Measurements from ENCODE around the gene LMO1.

Gene LMO1

DNA sequence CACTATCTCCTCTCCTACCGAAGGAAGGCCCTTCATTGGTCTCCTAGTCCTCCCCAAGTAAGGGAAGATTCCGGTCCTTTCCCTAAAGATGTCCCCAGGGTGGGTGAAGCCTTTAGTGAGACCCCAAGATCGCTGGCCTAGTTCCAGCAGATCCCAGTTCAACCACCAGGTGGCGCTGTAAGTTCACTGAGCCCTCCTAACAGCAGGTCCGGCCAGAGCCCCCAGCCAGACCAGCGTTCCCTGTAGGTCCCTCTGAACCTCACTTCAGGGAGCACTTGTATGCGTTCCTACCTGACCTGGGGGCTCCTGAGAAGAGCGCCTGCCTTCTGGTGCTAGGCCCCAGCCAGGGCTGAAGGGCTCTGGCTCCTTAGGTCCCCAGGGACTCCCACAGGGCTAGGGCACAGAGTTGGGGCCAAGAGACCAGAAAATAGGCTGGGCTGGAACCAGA lies 38.1 kb downstream of the LMO1 start:
- peak; percentile 72 for DNase-seq

DNA sequence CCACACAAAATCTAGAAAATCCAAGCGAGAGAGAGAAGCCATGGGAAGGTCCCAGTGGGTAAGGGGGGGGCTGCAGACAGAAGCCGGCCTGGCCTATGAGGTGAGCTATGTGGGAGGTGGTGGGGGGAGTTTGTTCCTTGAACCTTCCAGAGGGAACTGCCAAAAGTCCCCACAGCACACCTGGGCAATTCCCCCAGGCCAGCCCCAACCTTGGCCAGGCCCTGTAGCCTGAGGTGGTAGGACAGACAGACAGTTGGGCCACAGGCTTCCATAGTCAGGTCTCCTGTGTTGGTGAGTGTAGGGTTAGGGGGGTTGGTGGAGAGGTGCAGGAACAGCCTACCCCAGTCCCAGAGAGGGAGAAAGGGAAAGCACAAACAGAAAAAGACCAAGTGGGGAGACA lies 39.0 kb downstream of the LMO1 start:
- DNase-seq: no peak

DNA sequence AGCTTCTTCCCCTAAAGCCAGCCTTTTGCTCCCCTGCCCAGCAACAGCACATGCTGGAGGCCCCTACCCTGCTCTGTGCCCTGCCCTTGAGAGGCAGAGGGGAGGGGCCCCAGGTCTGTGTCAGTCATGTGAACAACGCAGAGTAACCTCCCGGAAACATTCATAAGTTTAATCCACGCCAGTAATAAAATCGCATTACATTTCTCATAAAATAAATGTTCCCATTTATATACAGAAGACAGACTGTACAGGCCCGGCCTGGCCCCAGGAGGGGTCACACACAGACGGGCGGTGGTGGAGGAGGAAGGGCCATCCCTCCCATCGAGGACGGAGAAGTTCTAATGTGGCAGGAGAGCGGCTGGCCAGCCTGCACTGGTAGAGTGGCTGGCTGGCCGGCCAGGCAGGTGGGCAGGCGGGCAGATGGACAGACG lies 39.5 kb downstream of the LMO1 start:
- DNase-seq: no peak

DNA sequence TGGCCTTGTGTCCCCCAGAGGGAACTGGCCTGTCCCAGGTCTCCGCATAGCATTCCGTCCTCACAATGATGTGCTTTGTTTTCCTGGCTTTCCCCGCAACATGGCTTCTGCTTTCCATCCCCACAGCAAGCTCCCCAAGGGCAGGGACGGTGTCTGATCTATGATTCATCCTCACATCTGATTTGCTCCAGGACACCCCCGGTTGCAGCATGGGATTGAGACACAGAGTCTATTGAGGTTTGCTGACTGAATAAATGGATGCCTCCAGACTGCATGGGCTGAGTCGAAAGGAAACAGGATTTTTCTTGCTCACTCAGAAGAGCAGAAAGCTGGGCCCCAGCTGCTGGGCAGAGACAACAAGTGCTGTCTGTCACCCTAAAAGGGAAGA lies 40.2 kb downstream of the LMO1 start:
- peak; percentile 61 for DNase-seq

DNA sequence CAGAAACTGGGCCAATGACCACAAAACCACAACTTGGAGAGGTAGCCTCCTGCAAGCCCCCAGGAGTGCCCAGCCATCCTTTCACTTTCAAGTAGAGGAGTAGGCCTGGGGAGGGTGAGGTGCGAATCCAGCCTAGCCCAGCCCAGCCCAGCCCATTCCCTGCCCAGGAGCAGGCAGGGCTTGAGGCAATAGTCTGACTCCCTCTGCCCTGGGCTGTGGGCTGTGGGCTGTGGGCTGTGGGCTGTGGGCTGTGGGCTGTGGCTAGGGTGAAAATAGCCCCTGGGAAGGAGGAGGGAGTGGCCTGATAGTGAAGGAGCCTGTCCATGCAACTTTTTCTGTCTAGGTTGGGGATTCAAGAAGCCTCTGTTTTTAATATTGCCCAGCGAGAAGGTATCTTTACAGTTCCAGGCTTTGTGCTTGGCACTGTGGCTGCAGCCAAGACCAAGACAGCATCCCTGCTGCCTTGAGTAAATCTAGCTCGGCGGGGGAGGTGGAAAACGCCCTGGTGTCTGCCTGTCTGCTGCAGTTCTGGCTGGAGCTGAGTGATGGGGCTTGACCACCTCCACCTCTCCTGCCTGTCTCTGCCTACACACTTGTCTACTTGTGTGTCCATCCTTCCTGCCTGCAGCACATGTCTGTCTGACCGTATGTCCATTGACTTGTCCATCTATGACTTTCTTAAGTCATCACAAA lies 40.7 kb downstream of the LMO1 start:
- DNase-seq: no peak

DNA sequence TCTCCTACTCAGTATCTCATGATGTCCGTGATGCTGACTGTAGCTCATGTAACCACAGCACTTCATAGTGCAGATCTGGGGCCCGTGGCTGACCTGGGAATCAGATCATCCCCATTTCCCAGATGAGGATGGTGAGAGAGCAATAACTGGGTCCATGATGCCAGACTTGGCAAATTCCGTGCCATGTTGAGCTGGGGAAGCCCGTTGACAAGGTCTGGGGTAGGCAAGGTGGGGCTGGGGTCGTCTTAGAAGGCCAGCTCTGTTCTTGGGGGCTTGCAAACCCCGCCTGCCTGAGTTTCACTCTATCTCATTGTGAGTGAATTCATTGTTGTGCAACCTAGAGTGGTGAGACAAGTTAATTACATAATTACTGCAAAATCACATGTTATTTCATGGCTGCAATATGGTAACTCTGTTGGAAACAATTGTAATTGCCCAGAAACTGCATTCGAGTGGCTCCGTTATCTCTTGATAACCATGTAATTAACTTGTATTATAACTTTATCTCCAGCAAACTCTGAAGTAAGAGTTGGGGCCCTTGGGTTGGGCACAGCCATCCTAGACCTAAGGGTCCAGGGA lies 41.7 kb downstream of the LMO1 start:
- DNase-seq: peak; percentile 23

DNA sequence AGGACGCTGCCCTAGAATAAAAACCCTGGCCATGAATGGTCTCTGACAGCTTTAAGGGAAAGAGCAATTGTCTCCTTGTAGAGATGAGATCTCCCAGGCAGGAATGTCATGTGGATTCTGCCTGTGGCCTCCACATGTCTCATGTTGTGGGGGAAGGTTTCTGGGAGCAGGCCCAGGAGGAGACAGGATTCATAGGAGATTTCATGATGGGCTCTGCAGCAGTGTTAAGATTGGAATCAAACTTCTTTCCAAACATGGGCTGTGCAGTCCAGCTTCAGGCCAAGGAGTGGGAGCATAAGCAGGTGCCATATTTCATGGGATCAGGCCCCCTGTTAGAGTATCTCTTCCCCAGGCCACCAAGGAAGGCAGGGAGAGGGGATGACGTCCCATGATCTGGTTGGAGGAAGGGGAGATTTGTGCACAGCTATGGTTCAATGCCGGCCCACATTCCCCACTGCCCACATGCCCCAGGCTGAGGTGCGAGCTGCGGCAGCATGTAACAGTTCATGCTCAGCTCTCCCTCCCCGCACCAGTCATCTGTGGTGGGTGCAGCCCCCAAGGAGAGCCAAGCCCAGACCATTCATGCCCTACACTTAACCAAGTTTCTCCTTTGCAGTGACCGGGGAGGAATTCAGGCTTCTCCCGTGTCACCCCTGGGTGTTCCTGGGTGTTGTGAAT lies 42.5 kb downstream of the LMO1 start:
- DNase-seq: no peak

DNA sequence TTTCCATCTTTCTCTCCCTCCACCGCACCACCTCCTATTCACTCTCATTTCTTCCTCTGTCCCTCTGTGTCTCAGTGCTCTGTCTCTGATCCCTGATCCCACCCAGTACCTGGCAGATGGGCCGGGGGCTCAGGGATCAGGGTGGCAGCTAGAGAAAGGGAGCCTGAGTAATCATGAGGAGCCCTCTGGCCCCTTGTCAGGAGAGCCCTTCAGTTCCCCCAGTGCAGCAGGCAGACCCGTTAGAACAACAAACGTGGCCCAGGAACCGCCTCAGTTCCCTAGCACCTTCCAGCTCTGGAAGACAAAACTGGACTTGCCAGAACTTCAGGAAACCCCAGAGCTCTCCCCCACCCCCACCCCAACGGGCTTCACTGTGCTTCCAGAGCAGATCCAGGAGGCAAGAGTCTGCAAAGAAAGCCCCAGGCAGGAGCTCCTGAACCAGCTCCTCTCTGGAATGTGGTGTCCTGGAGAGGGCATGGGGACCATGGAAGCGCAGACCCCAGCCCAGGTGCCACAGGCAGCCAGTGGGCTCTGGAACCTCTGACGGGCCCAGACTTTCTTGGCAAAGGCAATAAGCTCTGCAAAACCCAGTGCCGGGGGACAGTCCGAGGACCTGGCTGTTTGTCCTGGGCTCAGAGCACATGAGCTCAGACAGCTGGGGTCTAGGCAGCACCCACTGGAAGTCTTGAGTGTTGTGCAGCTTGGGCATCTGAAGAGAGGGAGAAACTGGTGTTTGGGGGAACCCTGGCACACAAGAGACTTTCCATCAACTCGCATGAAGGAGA lies 43.2 kb downstream of the LMO1 start:
- DNase-seq: no peak

DNA sequence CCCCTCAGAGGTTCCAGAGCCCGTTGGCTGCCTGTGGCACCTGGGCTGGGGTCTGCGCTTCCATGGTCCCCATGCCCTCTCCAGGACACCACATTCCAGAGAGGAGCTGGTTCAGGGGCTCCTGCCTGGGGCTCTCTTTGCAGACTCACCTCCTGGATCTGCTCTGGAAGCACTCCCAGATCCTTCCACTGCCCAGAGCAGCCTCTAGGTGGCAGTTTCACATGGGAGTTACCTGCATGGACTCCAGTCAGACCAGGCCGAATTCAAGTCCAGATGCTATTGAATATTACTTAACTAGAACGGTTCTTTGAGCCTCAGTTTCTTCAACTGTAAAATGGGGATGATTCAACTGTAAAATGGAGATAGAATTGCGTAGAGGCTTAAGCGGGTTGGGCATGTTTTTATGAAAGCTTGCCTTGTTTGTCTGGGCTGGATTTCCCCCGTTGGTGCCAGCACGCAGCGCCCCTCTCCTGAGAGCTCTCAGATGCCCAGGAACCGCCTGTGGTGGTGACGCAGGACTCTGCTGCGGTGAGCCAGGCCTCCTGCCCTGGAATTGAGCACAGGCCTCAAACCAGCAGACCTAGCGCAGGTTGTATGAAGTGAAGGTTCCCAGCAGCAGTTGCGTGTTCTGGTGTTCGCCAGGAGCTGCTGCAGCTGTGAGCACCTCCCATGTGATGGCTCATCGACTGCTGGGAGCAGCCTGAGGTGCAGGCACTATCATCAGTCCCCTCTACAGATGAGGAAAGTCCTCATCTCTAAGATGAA lies 44.2 kb downstream of the LMO1 start:
- peak; percentile 37 for DNase-seq

DNA sequence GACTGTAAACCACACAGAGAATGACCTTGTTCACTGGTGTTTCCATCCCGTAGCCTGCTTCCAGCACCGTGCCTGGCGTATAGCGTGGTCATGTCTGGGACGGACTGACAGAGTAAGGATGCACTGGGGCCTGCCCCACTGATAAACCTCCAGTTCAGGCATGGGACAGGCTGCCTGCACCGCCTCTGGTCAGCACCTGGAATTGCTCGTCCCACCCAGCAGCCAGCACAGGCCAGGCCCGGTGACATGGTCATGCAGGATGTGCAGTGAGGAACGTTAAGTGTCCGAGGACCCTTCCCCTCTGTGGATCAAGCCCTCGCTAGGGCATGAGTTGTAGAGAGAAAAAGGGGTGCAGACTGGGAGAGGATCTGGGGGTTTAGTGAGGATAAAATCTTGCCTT lies 44.8 kb downstream of the LMO1 start:
- no peak for DNase-seq

DNA sequence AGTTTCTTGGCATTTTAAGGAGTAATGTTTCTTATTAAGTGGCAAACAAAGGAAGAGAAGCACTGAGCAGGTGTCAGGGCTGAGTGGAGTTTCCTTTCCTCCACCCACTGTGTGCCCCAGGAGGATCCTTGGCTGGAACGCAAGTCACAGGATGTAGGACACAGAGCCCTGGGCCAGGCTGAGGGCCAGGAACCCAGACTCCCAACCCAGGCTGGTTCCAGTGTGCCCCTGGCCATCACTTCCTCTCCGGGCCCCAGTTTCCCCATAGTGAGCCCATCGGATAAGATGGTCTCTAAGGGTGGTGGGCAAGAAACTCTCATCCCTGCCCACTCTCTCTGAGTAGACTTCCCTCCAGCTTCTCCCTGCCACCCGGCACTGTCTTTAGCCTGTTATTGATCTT lies 45.3 kb downstream of the LMO1 start:
- DNase-seq: no peak

DNA sequence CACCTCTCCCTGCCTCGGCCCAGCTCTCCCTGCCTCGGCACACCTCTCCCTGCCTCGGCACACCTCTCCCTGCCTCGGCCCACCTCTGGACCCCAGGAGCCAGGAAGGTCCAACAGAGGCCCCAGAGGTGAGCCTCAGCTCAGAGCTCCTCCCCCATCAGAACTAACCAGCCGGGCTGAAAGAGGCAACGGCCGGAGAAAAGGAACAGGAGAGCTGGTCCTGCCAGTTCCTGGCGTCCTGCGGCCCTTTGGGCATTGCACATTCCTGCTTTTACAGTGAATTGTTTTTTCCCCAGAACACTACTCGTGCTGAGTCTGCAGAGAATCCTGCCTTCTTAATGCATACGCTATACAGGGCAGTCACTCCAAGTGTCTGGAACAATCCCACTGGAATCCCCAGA lies 45.8 kb downstream of the LMO1 start:
- no peak for DNase-seq

DNA sequence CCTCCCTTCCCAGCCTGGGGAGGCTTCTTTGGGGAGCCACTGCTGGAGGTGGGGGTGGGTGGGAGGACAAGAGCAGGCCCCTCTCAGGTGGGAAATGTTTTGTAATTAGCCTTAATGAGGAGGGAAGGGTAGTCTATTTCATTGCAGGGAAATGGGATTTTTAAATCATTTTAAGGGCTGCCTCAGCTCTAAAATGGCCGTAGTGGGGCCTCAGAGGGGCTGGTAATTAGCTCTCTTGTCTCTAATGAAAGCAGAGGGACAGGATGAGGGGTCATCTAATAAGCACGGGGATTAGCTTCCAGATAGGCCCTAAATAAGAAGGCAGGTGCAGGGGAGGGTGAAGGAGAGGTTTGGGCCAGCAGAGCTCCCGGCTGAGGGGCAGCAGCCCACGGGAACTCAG lies 46.5 kb downstream of the LMO1 start:
- no peak for DNase-seq

DNA sequence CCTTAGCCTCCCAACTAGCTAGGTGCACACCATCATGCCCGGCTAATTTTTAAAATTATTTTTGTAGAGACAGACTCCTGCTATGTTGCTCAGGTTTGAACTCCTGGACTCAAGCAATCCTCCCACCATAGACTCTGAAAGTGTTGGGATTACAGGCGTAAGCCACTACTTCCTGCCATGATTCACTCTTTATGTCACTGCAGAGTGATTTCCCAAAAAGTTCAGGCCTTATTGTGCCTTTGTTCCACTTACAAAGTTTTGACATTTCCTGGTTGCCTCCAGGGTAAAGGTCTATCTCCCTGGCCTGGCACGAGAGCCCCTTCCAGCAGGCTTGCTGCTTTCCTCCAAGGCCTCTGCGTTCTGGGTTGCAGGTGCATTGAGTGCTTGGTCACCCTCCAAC lies 50.3 kb downstream of the LMO1 start:
- peak; percentile 60 for DNase-seq

DNA sequence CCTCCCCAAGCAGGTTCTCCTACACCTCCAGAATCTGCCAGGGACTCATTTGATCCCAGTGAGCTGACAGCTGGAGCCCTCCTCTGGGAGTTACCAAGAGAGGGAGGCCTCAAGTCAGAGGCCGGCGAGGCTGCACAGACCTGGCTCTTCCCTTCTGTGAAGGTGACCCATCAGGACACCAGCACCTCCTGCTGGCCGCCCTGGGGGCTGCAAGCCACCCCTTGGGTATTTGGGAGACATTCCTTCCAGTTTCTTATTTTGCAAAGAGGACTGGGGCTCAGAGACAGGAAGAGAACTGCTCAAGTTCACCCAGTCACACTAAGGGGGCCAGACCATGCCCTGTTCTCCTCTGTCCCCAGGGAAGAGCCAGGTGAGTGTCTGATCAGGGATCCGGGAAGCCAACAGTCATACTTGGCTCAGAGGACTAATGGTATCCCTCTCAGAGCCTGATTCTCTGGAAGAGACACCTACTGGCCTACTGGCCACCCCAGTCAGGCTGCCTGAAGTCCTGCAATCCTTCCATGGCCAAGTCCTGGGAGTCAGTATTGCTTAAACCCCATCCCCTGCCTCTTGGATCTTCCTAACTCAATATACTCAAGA lies 54.4 kb downstream of the LMO1 start:
- DNase-seq: peak; percentile 44

DNA sequence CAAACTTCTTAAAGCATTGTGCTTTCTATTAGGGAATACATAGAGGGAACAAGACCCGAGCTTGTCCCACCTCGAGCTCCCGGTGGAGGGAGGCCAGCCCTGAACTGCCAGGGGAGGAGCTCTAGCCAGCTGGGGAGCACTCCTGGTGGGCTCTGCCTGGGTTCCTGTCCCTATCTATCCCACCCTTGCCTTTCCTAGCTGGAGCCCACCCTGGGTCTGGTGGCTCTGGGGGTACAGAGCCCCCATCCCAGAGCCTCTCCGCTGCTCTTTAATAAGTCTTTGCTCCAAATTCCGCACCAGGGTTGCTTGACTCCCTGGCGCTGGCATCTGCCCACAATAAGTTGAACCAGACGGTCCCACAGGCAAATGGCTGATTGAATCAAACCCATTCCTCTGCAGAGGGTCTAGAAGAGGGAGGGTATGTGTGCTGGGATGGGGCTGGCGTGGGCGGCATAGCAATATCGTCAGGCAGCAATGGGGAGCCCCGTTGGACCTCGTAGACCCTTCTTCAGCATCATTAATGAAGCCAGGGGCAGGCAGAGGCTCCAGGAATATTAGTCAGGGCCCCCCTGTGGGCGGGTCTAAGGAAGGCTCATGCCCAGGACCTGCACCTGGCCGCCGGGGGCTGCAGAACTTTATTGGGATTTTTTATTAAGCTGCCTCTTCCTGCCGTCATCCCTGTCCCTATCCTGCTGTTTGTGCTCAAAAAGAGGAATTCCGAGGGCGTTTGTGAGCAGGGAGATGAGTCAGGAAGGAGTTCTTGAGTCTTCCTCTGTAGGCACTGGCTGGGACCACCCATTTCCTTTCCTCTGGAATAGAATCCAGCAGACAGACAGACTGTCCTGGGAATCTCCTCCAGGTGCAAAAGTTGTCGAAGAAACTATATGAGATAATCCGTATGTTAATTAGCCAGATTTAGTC lies 56.3 kb downstream of the LMO1 start:
- no peak for DNase-seq

DNA sequence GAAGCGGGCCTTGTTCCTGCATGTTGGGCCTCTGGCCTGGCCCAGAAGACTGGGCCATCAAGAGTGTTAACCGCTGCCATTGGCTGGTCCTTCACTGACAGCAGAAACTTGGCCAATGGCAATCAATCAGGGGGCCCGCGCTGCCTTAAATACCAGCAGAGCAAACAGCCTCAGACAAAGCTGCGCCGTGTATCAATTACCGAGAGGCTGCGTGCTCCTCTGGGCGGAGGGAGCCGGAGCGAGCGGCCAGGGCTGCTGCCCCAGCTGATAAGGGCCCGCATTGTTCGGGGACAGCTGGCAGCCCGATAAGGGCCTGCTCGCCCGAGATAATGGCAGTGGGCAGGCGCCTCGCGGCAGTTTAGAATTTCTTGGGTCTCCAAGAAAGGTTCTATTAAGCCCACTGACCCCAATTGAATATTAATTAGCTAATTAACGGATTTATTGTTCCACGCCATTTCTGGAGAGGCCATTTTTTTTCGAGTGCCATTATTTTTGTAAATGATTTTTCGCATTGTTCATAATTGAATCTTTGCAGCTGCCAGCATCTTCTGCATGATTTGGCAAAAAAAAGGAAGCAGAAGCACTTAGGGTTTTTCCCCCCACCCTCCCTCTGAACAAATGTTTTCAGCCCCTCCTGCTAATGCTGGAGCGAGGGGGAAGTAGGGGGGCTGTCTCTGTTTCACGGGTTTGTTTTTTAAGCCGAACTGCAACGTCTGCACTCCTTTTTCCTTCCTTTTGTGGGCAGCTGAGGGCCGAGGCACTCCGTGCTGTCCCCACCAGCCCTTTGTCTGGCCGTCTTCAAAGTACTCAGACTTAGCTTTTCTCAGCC lies 57.2 kb downstream of the LMO1 start:
- DNase-seq: peak; percentile 51

DNA sequence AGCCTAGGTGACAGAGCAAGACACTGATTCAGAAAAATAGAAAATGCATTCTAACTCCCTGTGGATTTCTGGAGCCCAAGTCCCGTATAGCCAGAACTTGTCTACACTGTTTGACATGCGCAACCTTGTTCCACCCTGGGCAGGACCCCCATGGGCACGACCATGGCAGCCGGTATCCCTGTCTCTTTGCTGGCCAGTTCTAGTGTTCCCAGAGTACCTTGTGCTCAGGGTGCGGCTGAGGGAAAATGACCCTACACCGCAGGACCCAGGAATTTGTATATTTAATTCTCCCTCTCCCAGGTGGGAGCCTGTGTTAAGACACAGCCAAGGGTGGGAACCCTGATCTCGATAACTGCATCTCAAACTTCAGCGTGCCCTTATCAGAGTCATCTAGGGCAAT lies 58.1 kb downstream of the LMO1 start:
- DNase-seq: no peak

DNA sequence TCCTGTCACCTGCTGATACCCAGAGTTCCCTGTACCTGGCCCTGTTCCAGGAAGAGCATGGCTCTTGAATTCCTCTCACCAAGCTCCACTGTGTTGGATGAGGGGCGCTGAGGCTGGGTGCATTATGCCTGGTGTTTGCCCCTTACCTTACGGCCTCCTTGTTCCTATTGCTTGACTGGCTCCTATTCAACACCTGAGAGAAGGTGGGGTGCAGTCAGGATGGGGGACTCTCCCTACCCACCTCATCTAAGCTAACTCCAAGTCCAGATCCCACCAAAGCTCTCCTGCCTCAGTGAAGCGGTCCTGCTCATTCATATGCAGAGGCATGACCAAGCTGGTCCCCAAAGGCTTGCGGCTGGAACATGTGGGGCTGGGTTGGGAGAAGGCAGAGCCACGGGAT lies 59.1 kb downstream of the LMO1 start:
- DNase-seq: no peak

DNA sequence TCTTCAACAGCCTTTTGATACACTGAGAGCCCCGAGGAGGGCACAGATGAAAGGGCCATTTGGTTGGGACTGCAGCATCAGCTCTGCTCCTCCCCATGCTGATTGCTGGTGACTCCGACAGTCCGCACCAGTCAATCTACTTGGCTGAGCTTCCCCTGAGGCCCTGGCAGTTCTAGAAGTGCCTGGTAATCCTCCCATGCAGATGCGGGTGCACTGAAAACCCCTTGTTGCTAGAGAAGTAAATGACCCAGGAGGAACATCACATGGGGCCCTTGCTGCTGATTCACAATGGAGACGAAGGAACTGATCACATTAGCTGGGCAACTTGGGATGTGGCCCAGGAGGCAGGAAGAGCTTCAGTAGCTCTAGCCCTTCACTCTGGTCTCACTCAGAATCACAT lies 59.7 kb downstream of the LMO1 start:
- peak; percentile 27 for DNase-seq

DNA sequence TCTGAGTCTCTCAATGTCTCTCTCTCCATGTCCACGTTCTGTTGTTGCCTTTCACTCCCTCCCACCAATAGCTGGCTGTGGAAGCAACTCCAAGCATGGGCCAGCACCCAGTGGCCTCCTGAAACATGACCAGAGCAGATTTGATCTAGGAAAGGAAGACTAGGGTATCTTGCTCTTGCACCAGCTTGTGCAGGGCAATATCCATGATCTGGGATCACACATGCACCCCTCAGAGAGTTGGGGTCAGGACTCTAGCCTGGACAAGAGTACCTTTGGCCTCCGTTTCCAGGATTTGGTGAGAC lies 60.3 kb downstream of the LMO1 start:
- no peak for DNase-seq

Data from suppressor macrophage treated with lipopolysaccharide for 4 hours (primary cell).